ENCODE measurements around the gene CTNNA3.

Gene CTNNA3

GRCh38 chr10:67095531-67095930 lies 600.5 kb downstream of the CTNNA3 start:
- no peak for DNase-seq

- DNase-seq: no peak
Measured at GRCh38 chr10:67088036-67088435, 608.0 kb downstream of the CTNNA3 start.

GRCh38 chr10:67087135-67087425 lies 608.9 kb downstream of the CTNNA3 start:
- DNase-seq: no peak

- DNase-seq: no peak
Measured at GRCh38 chr10:67086327-67087134, 609.5 kb downstream of the CTNNA3 start.

- DNase-seq: no peak
Measured at GRCh38 chr10:67079126-67079525, 616.9 kb downstream of the CTNNA3 start.

- no peak for DNase-seq
Measured at GRCh38 chr10:67077376-67077775, 618.6 kb downstream of the CTNNA3 start.

- no peak for DNase-seq
Measured at GRCh38 chr10:67076144-67076543, 619.9 kb downstream of the CTNNA3 start.

GRCh38 chr10:67075491-67075971 lies 620.5 kb downstream of the CTNNA3 start:
- no peak for DNase-seq

- no peak for DNase-seq
Measured at GRCh38 chr10:67072654-67073053, 623.3 kb downstream of the CTNNA3 start.

- DNase-seq: no peak
Measured at GRCh38 chr10:67050415-67050814, 645.6 kb downstream of the CTNNA3 start.

GRCh38 chr10:67049988-67050387 lies 646.0 kb downstream of the CTNNA3 start:
- DNase-seq: no peak

GRCh38 chr10:67046507-67046906 lies 649.5 kb downstream of the CTNNA3 start:
- no peak for DNase-seq

GRCh38 chr10:67045404-67045803 lies 650.6 kb downstream of the CTNNA3 start:
- no peak for DNase-seq

GRCh38 chr10:67043041-67043440 lies 653.0 kb downstream of the CTNNA3 start:
- no peak for DNase-seq

- no peak for DNase-seq
Measured at GRCh38 chr10:67036808-67037207, 659.2 kb downstream of the CTNNA3 start.

- no peak for DNase-seq
Measured at GRCh38 chr10:67033878-67034277, 662.1 kb downstream of the CTNNA3 start.

- DNase-seq: no peak
Measured at GRCh38 chr10:67022099-67022498, 673.9 kb downstream of the CTNNA3 start.

GRCh38 chr10:67017218-67017617 lies 678.8 kb downstream of the CTNNA3 start:
- no peak for DNase-seq

GRCh38 chr10:67015225-67015624 lies 680.8 kb downstream of the CTNNA3 start:
- DNase-seq: no peak

GRCh38 chr10:67011981-67012380 lies 684.0 kb downstream of the CTNNA3 start:
- no peak for DNase-seq

GRCh38 chr10:67011480-67011879 lies 684.5 kb downstream of the CTNNA3 start:
- no peak for DNase-seq

- no peak for DNase-seq
Measured at GRCh38 chr10:67005981-67006380, 690.0 kb downstream of the CTNNA3 start.

GRCh38 chr10:67004690-67005089 lies 691.3 kb downstream of the CTNNA3 start:
- no peak for DNase-seq

GRCh38 chr10:66999762-67000545 lies 696.0 kb downstream of the CTNNA3 start:
- DNase-seq: no peak

Measured in stimulated activated CD4-positive, alpha-beta T cell treated with anti-CD3 and anti-CD28 coated beads, Interleukin-4, amount 100 ng/mL, for 1 hour (primary cell).